ENCODE data around the gene DCLRE1B. TPM values are rescaled to one million over a fixed set of nuclear protein-coding genes. Genes with fewer than 3 reads are reported as not detected.
A peak's percentile ranks its signal among the peaks of the same experiment; 100 is the strongest.

The DCLRE1B gene
- total RNA-seq, 3 donors from 2014 or later (not counting 1 experiment from before 2014, with no cell fraction given), result 5.5 to 6.8 (median 5.9) TPM

DNA sequence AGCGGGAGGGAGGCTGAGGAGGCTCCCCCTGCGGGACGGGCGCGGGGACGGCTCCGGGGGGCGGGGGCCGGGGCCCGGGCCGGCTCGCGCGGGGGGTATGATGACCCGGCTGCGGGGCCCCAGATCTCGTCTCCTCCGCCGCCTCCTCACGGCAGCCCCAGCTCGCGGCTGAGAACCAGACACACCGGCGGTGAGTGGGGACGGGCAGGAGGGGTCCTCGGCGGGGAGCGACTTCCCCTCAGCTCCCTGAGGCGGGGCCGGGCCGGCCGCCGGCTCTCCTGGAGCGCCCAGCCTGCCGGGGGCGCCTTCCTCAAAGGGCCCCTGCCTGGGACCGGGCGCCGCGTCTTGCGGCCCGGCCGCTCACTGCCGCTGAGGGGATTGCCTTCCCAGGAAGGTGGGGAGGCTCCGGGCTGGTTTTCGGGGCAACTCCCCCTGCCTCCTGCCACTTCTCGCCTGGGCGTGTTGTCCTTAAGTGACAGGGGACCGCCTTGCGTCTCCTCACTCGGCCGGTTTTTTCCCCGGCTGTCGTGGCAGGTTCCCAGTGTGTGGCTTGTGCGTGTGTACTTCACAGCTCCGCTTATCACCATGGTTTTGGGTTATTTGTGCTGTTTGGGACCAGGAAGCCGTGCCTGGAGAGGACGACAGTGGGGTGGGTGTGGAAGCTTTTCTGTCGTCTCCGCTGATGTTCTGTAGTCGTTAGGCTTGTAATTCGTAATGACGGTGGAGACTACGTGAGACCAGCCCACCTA, 24.8 kb downstream of the DCLRE1B start:
- no peaks in the 10 kb centered on the region for H3K27me3 Mint-ChIP-seq (ENCODE audit: low read depth in 2 of 2)
- peaks cover 34% of the 10 kb centered on the region for H3K4me1 ChIP-seq (ENCODE audit: control insufficient read depth, insufficient read depth, low read length)
- peaks cover 59 to 63% of the 10 kb centered on the region in 2 donors for H3K4me1 Mint-ChIP-seq
- no peaks in the 10 kb centered on the region for H3K9me3 Mint-ChIP-seq
- peak overlapping the region; percentile 98 for H3K4me3 Mint-ChIP-seq
- under 1% methylated on average over 64 of the region's 64 CpGs for WGBS (ENCODE audit: insufficient coverage)
- H3K27me3 ChIP-seq (ENCODE audit: control insufficient read depth, insufficient read depth, low read length), result no peaks in the 10 kb centered on the region
- H3K4me3 ChIP-seq (ENCODE audit: low read length), result peak overlapping the region; percentile 80
- H3K27ac ChIP-seq (ENCODE audit: low read length), result peak overlapping the region; percentile 98
- ATAC-seq (peak; percentile 47 to 71 (median 62)), DNase-seq (peak; percentile 78 to 95)
- H3K27ac Mint-ChIP-seq, result peak overlapping the region; percentile 96 to 99
- intact Hi-C loops (cut with micrococcal nuclease), result loop anchor here (1.0 to 5.0 kb wide), 10 partner anchors 10 to 827 kb away; partner anchors contain the start of genes CSDE1, DCLRE1B, PTPN22 and RSBN1
- TF ChIP-seq, protein P1, sequence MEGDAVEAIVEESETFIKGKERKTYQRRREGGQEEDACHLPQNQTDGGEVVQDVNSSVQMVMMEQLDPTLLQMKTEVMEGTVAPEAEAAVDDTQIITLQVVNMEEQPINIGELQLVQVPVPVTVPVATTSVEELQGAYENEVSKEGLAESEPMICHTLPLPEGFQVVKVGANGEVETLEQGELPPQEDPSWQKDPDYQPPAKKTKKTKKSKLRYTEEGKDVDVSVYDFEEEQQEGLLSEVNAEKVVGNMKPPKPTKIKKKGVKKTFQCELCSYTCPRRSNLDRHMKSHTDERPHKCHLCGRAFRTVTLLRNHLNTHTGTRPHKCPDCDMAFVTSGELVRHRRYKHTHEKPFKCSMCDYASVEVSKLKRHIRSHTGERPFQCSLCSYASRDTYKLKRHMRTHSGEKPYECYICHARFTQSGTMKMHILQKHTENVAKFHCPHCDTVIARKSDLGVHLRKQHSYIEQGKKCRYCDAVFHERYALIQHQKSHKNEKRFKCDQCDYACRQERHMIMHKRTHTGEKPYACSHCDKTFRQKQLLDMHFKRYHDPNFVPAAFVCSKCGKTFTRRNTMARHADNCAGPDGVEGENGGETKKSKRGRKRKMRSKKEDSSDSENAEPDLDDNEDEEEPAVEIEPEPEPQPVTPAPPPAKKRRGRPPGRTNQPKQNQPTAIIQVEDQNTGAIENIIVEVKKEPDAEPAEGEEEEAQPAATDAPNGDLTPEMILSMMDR (IDR thresholded peaks at IDR 0.05), result no peak
- no peaks in the 10 kb centered on the region for H3K36me3 Mint-ChIP-seq
- no peaks in the 10 kb centered on the region for H3K9me3 ChIP-seq (ENCODE audit: control insufficient read depth, insufficient read depth, low read length)
- no peaks in the 10 kb centered on the region for H3K36me3 ChIP-seq (ENCODE audit: control insufficient read depth, insufficient read depth, low read length)

DNA sequence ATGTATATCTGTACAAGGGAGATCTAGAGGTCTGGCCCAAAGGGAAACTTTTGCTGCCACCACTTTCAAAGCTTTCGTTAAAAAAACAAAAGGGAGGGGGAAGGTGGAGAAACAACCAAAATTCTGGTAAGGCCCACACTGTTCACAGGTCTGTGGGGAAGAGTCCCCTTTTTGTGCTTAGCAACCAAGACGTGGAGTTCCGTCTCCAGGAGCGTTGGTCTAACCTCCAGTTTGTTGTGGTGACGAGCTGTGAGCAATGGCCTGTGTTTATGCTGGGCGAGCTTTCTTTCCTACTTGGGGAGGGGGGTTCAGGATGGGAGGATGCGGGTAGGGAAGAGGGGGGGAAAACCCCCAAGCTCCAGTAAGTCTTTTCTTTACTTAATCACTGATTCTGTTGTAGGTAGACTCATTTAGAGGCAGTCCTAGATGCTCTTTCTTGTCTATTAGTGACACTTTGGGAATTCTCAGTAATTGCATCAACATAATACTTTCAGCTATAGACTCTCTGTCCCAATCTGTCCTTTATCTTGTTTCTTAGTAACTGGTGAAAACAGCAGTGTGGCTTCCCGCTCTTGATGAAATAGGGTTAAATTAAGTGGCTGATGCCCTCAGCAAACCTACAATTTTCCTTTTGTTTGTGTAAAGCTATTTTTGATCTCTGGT, 25.5 kb downstream of the DCLRE1B start:
- H3K9me3 Mint-ChIP-seq, result no peaks in the 10 kb centered on the region
- intact Hi-C loops (cut with micrococcal nuclease), result loop anchor here (1.0 to 5.0 kb wide), 8 partner anchors 10 to 826 kb away; partner anchors contain the start of genes CSDE1, PTPN22 and RSBN1
- H3K4me3 Mint-ChIP-seq, result peak overlapping the region; percentile 98
- H3K36me3 Mint-ChIP-seq, result no peaks in the 10 kb centered on the region
- WGBS (ENCODE audit: insufficient coverage), result 0% methylated on average over 7 of the region's 8 CpGs
- H3K27ac ChIP-seq (ENCODE audit: low read length), result peak overlapping the region; percentile 98
- no peaks in the 10 kb centered on the region for H3K9me3 ChIP-seq (ENCODE audit: control insufficient read depth, insufficient read depth, low read length)
- H3K27me3 ChIP-seq (ENCODE audit: control insufficient read depth, insufficient read depth, low read length), result no peaks in the 10 kb centered on the region
- peak; percentile 79 to 95 for DNase-seq
- peak overlapping the region; percentile 96 to 99 for H3K27ac Mint-ChIP-seq
- H3K4me1 Mint-ChIP-seq, result peaks cover 65 to 68% of the 10 kb centered on the region in 2 donors
- TF ChIP-seq, protein P1 (IDR thresholded peaks at IDR 0.05), result no peak
- peak; percentile 39 to 63 (median 59) for ATAC-seq
- no peaks in the 10 kb centered on the region for H3K27me3 Mint-ChIP-seq (ENCODE audit: low read depth in 2 of 2)
- peaks cover 38% of the 10 kb centered on the region for H3K4me1 ChIP-seq (ENCODE audit: control insufficient read depth, insufficient read depth, low read length)
- H3K4me3 ChIP-seq (ENCODE audit: low read length), result peak overlapping the region; percentile 80
- H3K36me3 ChIP-seq (ENCODE audit: control insufficient read depth, insufficient read depth, low read length), result no peaks in the 10 kb centered on the region

DNA sequence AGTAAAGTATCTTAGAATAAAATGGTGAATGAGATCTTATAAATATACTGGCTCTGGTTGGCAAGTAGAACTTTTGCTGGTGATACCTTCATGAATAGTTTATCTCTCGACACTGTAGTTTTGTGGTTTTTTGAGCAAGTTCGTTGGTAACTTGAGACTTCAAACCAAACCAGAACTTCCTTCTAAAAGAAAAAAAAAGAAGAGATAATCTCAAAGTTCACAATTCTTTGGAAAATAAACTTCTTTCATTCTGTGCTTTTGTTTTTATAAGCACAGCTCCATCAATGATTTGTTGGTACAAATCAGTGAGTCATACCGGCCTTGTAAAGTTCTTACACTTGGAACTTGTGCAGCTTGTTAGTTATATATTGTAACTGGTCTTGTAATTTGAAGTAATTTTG, 26.3 kb downstream of the DCLRE1B start:
- Mint-ChIP-seq H3K4me1 (peaks cover 70 to 73% of the 10 kb centered on the region in 2 donors), H3K27ac (peak overlapping the region; percentile 96 to 99), H3K27me3 (ENCODE audit: low read depth in 2 of 2) (no peaks in the 10 kb centered on the region), H3K9me3 (no peaks in the 10 kb centered on the region), H3K4me3 (peak overlapping the region; percentile 98), H3K36me3 (no peaks in the 10 kb centered on the region)
- Histone ChIP-seq H3K36me3 (ENCODE audit: control insufficient read depth, insufficient read depth, low read length) (no peaks in the 10 kb centered on the region), H3K9me3 (ENCODE audit: control insufficient read depth, insufficient read depth, low read length) (no peaks in the 10 kb centered on the region), H3K27ac (ENCODE audit: low read length) (peak overlapping the region; percentile 98), H3K4me1 (ENCODE audit: control insufficient read depth, insufficient read depth, low read length) (peaks cover 41% of the 10 kb centered on the region), H3K4me3 (ENCODE audit: low read length) (peak overlapping the region; percentile 80), H3K27me3 (ENCODE audit: control insufficient read depth, insufficient read depth, low read length) (no peaks in the 10 kb centered on the region)
- ATAC-seq (no peak), DNase-seq (peak in 1 of 2 donors; percentile 74)
- intact Hi-C loops (cut with micrococcal nuclease), result loop anchor here (2.0 to 5.0 kb wide), 4 partner anchors 15 to 825 kb away; partner anchors contain the start of gene CSDE1
- TF ChIP-seq, protein P1 (IDR thresholded peaks at IDR 0.05), result no peak
- WGBS (ENCODE audit: insufficient coverage), result 8% methylated on average over 1 of the region's 3 CpGs
